Neural cell (in vitro differentiated cells): ENCODE data around the gene ATXN7L3. TPM values are rescaled to one million over a fixed set of nuclear protein-coding genes. Genes with fewer than 3 reads are reported as not detected.

Experiments
- H2AFZ ChIP-seq: fragments of 200-600, 300-800 bp; sonication (generic), shearing (Covaris generic); 2 replicates; pipeline ENCODE4 v1.6.0; 2014; ENCODE audit warnings: low read depth, mild to moderate bottlenecking, antibody characterized with exemption, low read length, moderate library complexity
- H3F3A ChIP-seq: fragments of 200-600 bp; shearing (Covaris generic); 2 replicates; pipeline ENCODE4 v1.6.1; 2016; ENCODE audit warnings: mild to moderate bottlenecking, moderate library complexity, mixed read lengths, antibody characterized with exemption, low read length; ENCODE audit not compliant: insufficient read depth, poor library complexity, severe bottlenecking
- H3K27ac ChIP-seq: fragments of 200-600, 300-800 bp; sonication (generic), shearing (Covaris generic); 2 replicates; pipeline ENCODE4 v1.5.1; 2014; ENCODE audit warnings: mild to moderate bottlenecking, low read length, moderate library complexity
- H3K27me3 ChIP-seq: fragments of 300-800, 200-600 bp; sonication (generic), shearing (Covaris generic); 2 replicates; pipeline ENCODE4 v1.6.0; 2014; ENCODE audit warnings: mild to moderate bottlenecking, low read depth, low read length, moderate library complexity; ENCODE audit not compliant: insufficient read depth
- H3K36me3 ChIP-seq: fragments of 300-800, 200-600 bp; sonication (generic), shearing (Covaris generic); 2 replicates; pipeline ENCODE4 v1.5.1; 2014; ENCODE audit warnings: mild to moderate bottlenecking, antibody characterized with exemption, low read length, moderate library complexity; ENCODE audit not compliant: insufficient read depth
- H3K4me2 ChIP-seq: fragments of 300-800, 200-600 bp; sonication (generic), shearing (Covaris generic); 2 replicates; pipeline ENCODE4 v1.6.0; 2014; ENCODE audit warnings: mild to moderate bottlenecking, low read length
- H3K4me3 ChIP-seq: fragments of 300-800, 200-600 bp; sonication (generic), shearing (Covaris generic); 2 replicates; pipeline ENCODE4 v1.5.1; 2014; ENCODE audit warnings: mild to moderate bottlenecking, low read length, moderate library complexity
- H3K79me2 ChIP-seq: fragments of 200-600 bp; shearing (Covaris generic); replicated peaks from 2 replicates; pipeline ENCODE4 v1.6.0; 2014; ENCODE audit warnings: mild to moderate bottlenecking, low read length, moderate library complexity; ENCODE audit not compliant: insufficient read depth
- H3K9ac ChIP-seq: fragments of 300-800, 200-600 bp; sonication (generic), shearing (Covaris generic); 2 replicates; pipeline ENCODE4 v1.6.1; 2016; ENCODE audit warnings: mild to moderate bottlenecking, low read length, mixed read lengths
- H3K9me2 ChIP-seq: fragments of 200-600 bp; shearing (Covaris generic); 2 replicates; pipeline ENCODE4 v1.6.1; 2016; ENCODE audit warnings: mild to moderate bottlenecking, low read length, mixed read lengths; ENCODE audit not compliant: insufficient read depth
- H3K9me3 ChIP-seq: fragments of 200-600, 300-800 bp; sonication (generic), shearing (Covaris generic); 2 replicates; pipeline ENCODE4 v1.6.1; 2016; ENCODE audit warnings: mild to moderate bottlenecking, mixed run types, low read length, moderate library complexity, mixed read lengths
- H4K20me1 ChIP-seq: fragments of 200-600 bp; shearing (Covaris generic); 2 replicates; pipeline ENCODE4 v1.6.1; 2016; ENCODE audit warnings: mild to moderate bottlenecking, mixed run types; ENCODE audit not compliant: insufficient read depth
- CTCF ChIP-seq: fragments of 450-650 bp; IDR thresholded peaks from 2 replicates; pipeline ENCODE4 v1.5.1; 2014; ENCODE audit warnings: antibody characterized with exemption, mild to moderate bottlenecking, moderate library complexity; ENCODE audit not compliant: poor library complexity, severe bottlenecking
- EP300 ChIP-seq: fragments of 450-650 bp; conservative IDR thresholded peaks from 2 replicates; pipeline ENCODE4 v1.6.1; 2014; ENCODE audit warnings: antibody characterized with exemption, mild to moderate bottlenecking, moderate library complexity; ENCODE audit not compliant: poor library complexity, severe bottlenecking
- EZH2 ChIP-seq: fragments of 200-600, 300-800 bp; shearing (Covaris generic), sonication (generic); IDR thresholded peaks from 2 replicates; pipeline ENCODE4 v1.6.1; 2014; ENCODE audit warnings: antibody characterized with exemption, low read length, borderline replicate concordance, mild to moderate bottlenecking; ENCODE audit not compliant: insufficient read depth, poor library complexity, severe bottlenecking
- MXI1 ChIP-seq: fragments of 450-650 bp; conservative IDR thresholded peaks from 2 replicates; pipeline ENCODE4 v1.6.1; 2014; ENCODE audit warnings: antibody characterized with exemption, mild to moderate bottlenecking; ENCODE audit not compliant: poor library complexity, severe bottlenecking
- POLR2AphosphoS5 ChIP-seq: IDR thresholded peaks from 2 replicates; pipeline ENCODE4 v1.6.1; 2012
- RAD21 ChIP-seq: fragments of 450-650 bp; conservative IDR thresholded peaks from 2 replicates; pipeline ENCODE4 v1.6.1; 2014; ENCODE audit warnings: antibody characterized with exemption, mild to moderate bottlenecking, moderate library complexity
- REST ChIP-seq: IDR thresholded peaks from 2 replicates; pipeline ENCODE4 v1.6.1; 2012; ENCODE audit warnings: borderline replicate concordance
- SMC3 ChIP-seq: fragments of 450-650 bp; conservative IDR thresholded peaks from 2 replicates; pipeline ENCODE4 v1.6.1; 2014; ENCODE audit warnings: antibody characterized with exemption, mild to moderate bottlenecking, moderate library complexity; ENCODE audit not compliant: poor library complexity
- TAF1 ChIP-seq: IDR thresholded peaks from 2 replicates; pipeline ENCODE4 v1.6.1; 2012; ENCODE audit warnings: low read depth
- polyA plus RNA-seq: library from polyadenylated mRNA; depleted of rRNA; stranded (reverse); fragments of >200 nt; gene quantifications from 2 replicates; pipeline ENCODE4 v1.2.3, GENCODE V29; 2014

Gene ATXN7L3
- polyA plus RNA-seq, 1 donor from 2014 or later: 97.2 TPM

- H3K27ac ChIP-seq: no peak overlapping the region
- peaks cover 19% of the 10 kb centered on the region for H3K36me3 ChIP-seq
- no peak overlapping the region for H3K4me2 ChIP-seq
Measured at GRCh38 chr17:44216694-44217093, 17.0 kb upstream of the ATXN7L3 start.

GRCh38 chr17:44216173-44216572 lies 16.5 kb upstream of the ATXN7L3 start:
- H3K4me2 ChIP-seq: no peak overlapping the region
- H3K27me3 ChIP-seq: no peaks in the 10 kb centered on the region
- H3K27ac ChIP-seq: no peak overlapping the region
- no peak overlapping the region for H2AFZ ChIP-seq
- H4K20me1 ChIP-seq: peaks cover 24% of the 10 kb centered on the region
- peaks cover 29% of the 10 kb centered on the region for H3K79me2 ChIP-seq
- H3F3A ChIP-seq: no peaks in the 10 kb centered on the region
- H3K9me3 ChIP-seq: no peaks in the 10 kb centered on the region
- no peak overlapping the region for H3K4me3 ChIP-seq
- H3K9me2 ChIP-seq: no peaks in the 10 kb centered on the region
- H3K36me3 ChIP-seq: peaks cover 19% of the 10 kb centered on the region
- H3K9ac ChIP-seq: no peak overlapping the region
- no peak for TF ChIP-seq MXI1
- TF ChIP-seq REST: no peak
- TF ChIP-seq EZH2: no peak
- TF ChIP-seq TAF1: no peak
- TF ChIP-seq EP300: no peak
- TF ChIP-seq CTCF: no peak

More at GRCh38 chr17:44216694-44217093, 17.0 kb upstream of the ATXN7L3 start:
- no peaks in the 10 kb centered on the region for H3F3A ChIP-seq
- H3K27me3 ChIP-seq: no peaks in the 10 kb centered on the region
- no peaks in the 10 kb centered on the region for H3K9me3 ChIP-seq
- H3K4me3 ChIP-seq: peak overlapping the region; percentile 97
- no peaks in the 10 kb centered on the region for H3K9me2 ChIP-seq
- peaks cover 24% of the 10 kb centered on the region for H4K20me1 ChIP-seq
- peak overlapping the region; percentile 16 for H3K9ac ChIP-seq
- H2AFZ ChIP-seq: no peak overlapping the region
- peaks cover 29% of the 10 kb centered on the region for H3K79me2 ChIP-seq
- TF ChIP-seq CTCF (no peak), MXI1 (no peak), EP300 (no peak), RAD21 (no peak), REST (no peak), SMC3 (no peak), POLR2AphosphoS5 (no peak), TAF1 (no peak), EZH2 (no peak)
